Thyroid gland (tissue), 4 donors: ENCODE results near the gene SNRK. TPM values are rescaled to one million over a fixed set of nuclear protein-coding genes. Genes with fewer than 3 reads are reported as not detected.

ENCODE experiments used
- DNase-seq, 2 donors: peaks; one replicate each; pipeline ENCODE4 v3.0.0-alpha.2; 2019
- H3K27ac ChIP-seq, 3 donors: fragments of 200-600 bp; sonication (generic); 1 replicate in 2 of 3; 2 replicates in 1 of 3; pipeline ENCODE4 v1.5.1; 2016 to 2019; ENCODE audit warnings: mild to moderate bottlenecking in 1 of 3, moderate library complexity in 1 of 3
- H3K27me3 ChIP-seq: fragments of 200-600 bp; sonication (generic); one replicate; pipeline ENCODE4 v1.5.1; 2019
- H3K36me3 ChIP-seq, 2 donors: fragments of 200-600 bp; sonication (generic); one replicate each; pipeline ENCODE4 v1.5.1; 2016 to 2019
- H3K4me1 ChIP-seq, 2 donors: fragments of 200-600 bp; sonication (generic); one replicate each; pipeline ENCODE4 v1.5.1; 2017 to 2019
- H3K4me3 ChIP-seq, 3 donors: fragments of 200-600 bp; sonication (generic); replicated peaks in 1 of 3; 1 replicate in 2 of 3; 2 replicates in 1 of 3; pipeline ENCODE4 v1.5.1; 2016; ENCODE audit warnings: mild to moderate bottlenecking in 1 of 3
- H3K9me3 ChIP-seq: fragments of 200-600 bp; sonication (generic); one replicate; pipeline ENCODE4 v1.5.1; 2017
- CTCF ChIP-seq, 6 experiments: fragments of 200-600 bp in 3 of 6; fragments of 450-650 bp in 3 of 6; sonication (generic) in 3 of 6; IDR thresholded peaks; one replicate each; pipeline ENCODE4 v1.5.1; 2016 to 2019; ENCODE audit warnings: antibody characterized with exemption in 6 of 6, mild to moderate bottlenecking in 2 of 6, inconsistent platforms in 1 of 6, moderate library complexity in 1 of 6
- POLR2A ChIP-seq, 2 donors: fragments of 450-650 bp; IDR thresholded peaks; one replicate each; pipeline ENCODE4 v1.6.1; 2017; ENCODE audit warnings: antibody characterized with exemption in 2 of 2, mild to moderate bottlenecking in 2 of 2, moderate library complexity in 1 of 2
- WGBS, 2 donors: methylation state at CpG; one replicate each; pipeline ENCODE4 v1.1.5; 2017; 5-methylcytosine and 5-hydroxymethylcytosine counted together
- intact Hi-C: fragments of 100-400 bp; cut with DNase I; formaldehyde crosslinking; loops from one replicate; pipeline ENCODE4 v1.15.1; 2023
- total RNA-seq, 4 donors: library from RNA; depleted of rRNA; stranded (reverse); fragments of >200 nt; gene quantifications; one replicate each; pipeline ENCODE4 v1.2.3, GENCODE V29; 2016

The SNRK gene
- total RNA-seq, 4 donors from 2014 or later, result 44.2 to 90.5 (median 65.0) TPM

- no peak for DNase-seq
- H3K4me3 ChIP-seq, result no peak overlapping the region
- no peak overlapping the region for H3K27ac ChIP-seq
- WGBS, 2 donors, result 93 to 97% methylated on average over 5 of the region's 5 CpGs
- H3K27me3 ChIP-seq, result no peaks in the 10 kb centered on the region
- H3K9me3 ChIP-seq, result no peaks in the 10 kb centered on the region
- no peaks in the 10 kb centered on the region for H3K4me1 ChIP-seq
- intact Hi-C loops, result no loop called here
- TF ChIP-seq CTCF (IDR thresholded peaks at IDR 0.05) (no peak), POLR2A (IDR thresholded peaks at IDR 0.05) (no peak)
- no peaks in the 10 kb centered on the region for H3K36me3 ChIP-seq
Observed at GRCh38 chr3:43279532-43279931, 6.8 kb upstream of the SNRK start.

- DNase-seq, result no peak
- TF ChIP-seq CTCF (IDR thresholded peaks at IDR 0.05) (no peak), POLR2A (IDR thresholded peaks at IDR 0.05) (no peak)
- H3K4me1 ChIP-seq, result peaks cover 0 to 8% of the 10 kb centered on the region in 2 donors
- no peaks in the 10 kb centered on the region for H3K36me3 ChIP-seq
- H3K4me3 ChIP-seq, result no peak overlapping the region
- no peaks in the 10 kb centered on the region for H3K9me3 ChIP-seq
- WGBS, 2 donors, result 80 to 82% methylated on average over 2 of the region's 2 CpGs
- H3K27ac ChIP-seq, result no peak overlapping the region
- no peaks in the 10 kb centered on the region for H3K27me3 ChIP-seq
- intact Hi-C loops, result no loop called here
Observed at GRCh38 chr3:43281020-43281419, 5.3 kb upstream of the SNRK start.

GRCh38 chr3:43284171-43284570 lies 2.2 kb upstream of the SNRK start:
- H3K4me1 ChIP-seq, result peaks cover 7 to 12% of the 10 kb centered on the region in 2 donors
- H3K4me3 ChIP-seq, result no peak overlapping the region
- no peak for DNase-seq
- WGBS, 2 donors, result 76 to 81% methylated on average over 1 of the region's 1 CpG
- H3K9me3 ChIP-seq, result no peaks in the 10 kb centered on the region
- no peaks in the 10 kb centered on the region for H3K36me3 ChIP-seq
- no peak overlapping the region for H3K27ac ChIP-seq
- no peaks in the 10 kb centered on the region for H3K27me3 ChIP-seq
- TF ChIP-seq CTCF (IDR thresholded peaks at IDR 0.05), result no peak
- TF ChIP-seq POLR2A (IDR thresholded peaks at IDR 0.05), result no peak
- intact Hi-C loops, result no loop called here

- WGBS, 2 donors, result 58 to 60% methylated on average over 11 of the region's 11 CpGs
- DNase-seq, result peak in 1 of 2 donors; percentile 15
- Histone ChIP-seq H3K4me1 (peaks cover 21 to 25% of the 10 kb centered on the region in 2 donors), H3K9me3 (no peaks in the 10 kb centered on the region), H3K4me3 (peak overlapping the region in 2 of 3 donors; percentile 21 to 35), H3K27ac (peak overlapping the region; percentile 51 to 80 (median 65)), H3K36me3 (no peaks in the 10 kb centered on the region), H3K27me3 (no peaks in the 10 kb centered on the region)
- TF ChIP-seq POLR2A (IDR thresholded peaks at IDR 0.05) (no peak), CTCF (IDR thresholded peaks at IDR 0.05) (no peak)
- intact Hi-C loops, result no loop called here
Observed at GRCh38 chr3:43285644-43286043, 696 bp upstream of the SNRK start.

- Histone ChIP-seq H3K4me3 (peak overlapping the region; percentile 34 to 51 (median 47)), H3K27me3 (no peaks in the 10 kb centered on the region), H3K36me3 (no peaks in the 10 kb centered on the region), H3K27ac (peak overlapping the region; percentile 72 to 88 (median 88)), H3K9me3 (no peaks in the 10 kb centered on the region), H3K4me1 (peaks cover 30 to 38% of the 10 kb centered on the region in 2 donors)
- no peak for TF ChIP-seq CTCF (IDR thresholded peaks at IDR 0.05)
- peak in 1 of 2 donors; percentile 15 for TF ChIP-seq POLR2A (IDR thresholded peaks at IDR 0.05)
- 0 to 1% methylated on average over 9 to 13 of the region's 54 CpGs for WGBS, 2 donors
- intact Hi-C loops, result no loop called here
- no peak for DNase-seq
Observed at GRCh38 chr3:43286841-43287499, 630 bp downstream of the SNRK start.
